CD4-positive, alpha-beta T cell treated with Interleukin-1 beta for 1 hour (primary cell): ENCODE results near the gene QSOX1.
A peak's percentile ranks its signal among the peaks of the same experiment; 100 is the strongest.
"Not testable (repeated sequence)": the region's sequence is repeated elsewhere in the genome, so short reads cannot be mapped to it uniquely, and the experiment has no call there.

Source experiments
- DNase-seq, 2 donors: peaks; one replicate each; pipeline ENCODE4 v3.0.0-alpha.2; 2020 to 2022

The QSOX1 gene

GRCh38 chr1:180193141-180194047 is 38.7 kb downstream of the QSOX1 start:
- no peak for DNase-seq

- no peak for DNase-seq
These were observed 39.4 kb downstream of the QSOX1 start for GRCh38 chr1:180194048-180194425.

- no peak for DNase-seq
These were observed 40.0 kb downstream of the QSOX1 start for GRCh38 chr1:180194546-180195207.

- no peak for DNase-seq
These were observed 40.7 kb downstream of the QSOX1 start for GRCh38 chr1:180195401-180195800.

- no peak for DNase-seq
These were observed 41.2 kb downstream of the QSOX1 start for GRCh38 chr1:180195916-180196315.

- no peak for DNase-seq
These were observed 41.9 kb downstream of the QSOX1 start for GRCh38 chr1:180196436-180197003.

GRCh38 chr1:180197231-180197630 is 42.6 kb downstream of the QSOX1 start:
- DNase-seq, result no peak

- no peak for DNase-seq
These were observed 43.5 kb downstream of the QSOX1 start for GRCh38 chr1:180198196-180198595.

- no peak for DNase-seq
These were observed 43.9 kb downstream of the QSOX1 start for GRCh38 chr1:180198611-180199010.

GRCh38 chr1:180199018-180199417 is 44.3 kb downstream of the QSOX1 start:
- DNase-seq, result no peak

- DNase-seq, result no peak
These were observed 47.0 kb downstream of the QSOX1 start for GRCh38 chr1:180201451-180202200.

- not testable (repeated sequence) for DNase-seq
These were observed 47.9 kb downstream of the QSOX1 start for GRCh38 chr1:180202588-180202987.

- DNase-seq, result no peak
These were observed 49.6 kb downstream of the QSOX1 start for GRCh38 chr1:180204231-180204630.

- no peak for DNase-seq
These were observed 51.9 kb downstream of the QSOX1 start for GRCh38 chr1:180206581-180206980.

- no peak for DNase-seq
These were observed 53.6 kb downstream of the QSOX1 start for GRCh38 chr1:180208264-180208663.

- no peak for DNase-seq
These were observed 55.4 kb downstream of the QSOX1 start for GRCh38 chr1:180210008-180210620.

GRCh38 chr1:180211156-180211859 is 56.6 kb downstream of the QSOX1 start:
- no peak for DNase-seq

- no peak for DNase-seq
These were observed 57.2 kb downstream of the QSOX1 start for GRCh38 chr1:180211860-180212229.

GRCh38 chr1:180213401-180214170 is 58.9 kb downstream of the QSOX1 start:
- peak; percentile 29 to 54 for DNase-seq

- no peak for DNase-seq
These were observed 61.4 kb downstream of the QSOX1 start for GRCh38 chr1:180215856-180216625.
